SK-N-SH (cell line): ENCODE results near the gene F8. TPM values are rescaled to one million over a fixed set of nuclear protein-coding genes. Genes with fewer than 3 reads are reported as not detected.
"Not testable (repeated sequence)": the region's sequence is repeated elsewhere in the genome, so short reads cannot be mapped to it uniquely, and the experiment has no call there.

Source experiments
- CTCF ChIA-PET: fragments of 300-600, 350-600 bp; formaldehyde crosslinking; extraction: SDS; loops from one replicate; lab custom pipeline; 2021; lab: Yijun Ruan, JAX
- POLR2A ChIA-PET: fragments of 350-600 bp; sonication (Branson Sonifier 250); formaldehyde crosslinking; extraction: SDS; loops from one replicate; lab custom pipeline; 2020; ENCODE audit warnings: antibody characterized with exemption, inconsistent platforms; lab: Yijun Ruan, JAX
- DNase-seq: peaks from one replicate; pipeline ENCODE4 v3.0.0; 2012
- H2AFZ ChIP-seq: fragments of 200-600 bp; sonication (generic); 2 replicates; pipeline ENCODE4 v1.8.1; 2016; ENCODE audit warnings: antibody characterized with exemption, mild to moderate bottlenecking, low read depth
- H3F3A ChIP-seq: fragments of 200-600 bp; sonication (generic); replicated peaks from 2 replicates; pipeline ENCODE3; 2016; ENCODE audit warnings: antibody characterized with exemption, mild to moderate bottlenecking; ENCODE audit not compliant: insufficient read depth
- H3K27ac ChIP-seq, 2 experiments: fragments of 200-500 bp in 1 of 2; fragments of 200-600 bp in 1 of 2; sonication (Bioruptor generic) in 1 of 2; sonication (generic), shearing (Covaris generic) in 1 of 2; 2 replicates each; pipeline versions ENCODE4 v1.5.1 to v1.6.1; 2014 to 2016; ENCODE audit warnings: low read depth in 2 of 2, inconsistent platforms in 1 of 2, low read length in 1 of 2, mild to moderate bottlenecking in 1 of 2, mixed read lengths in 1 of 2
- H3K27me3 ChIP-seq: fragments of 200-600 bp; sonication (generic), shearing (Covaris generic); 2 replicates; pipeline ENCODE4 v1.6.1; 2016; ENCODE audit warnings: mixed run types; ENCODE audit not compliant: insufficient read depth
- H3K36me3 ChIP-seq, 2 experiments: fragments of 200-500 bp in 1 of 2; fragments of 200-600 bp in 1 of 2; sonication (Bioruptor generic) in 1 of 2; sonication (generic) in 1 of 2; replicated peaks in 1 of 2; 2 replicates each; pipeline versions ENCODE3 to v1.5.1; 2014 to 2016; ENCODE audit warnings: low read length in 1 of 2, mild to moderate bottlenecking in 1 of 2; ENCODE audit not compliant: insufficient read depth in 2 of 2, control insufficient read depth in 1 of 2
- H3K4me1 ChIP-seq, 2 experiments: fragments of 200-500 bp in 1 of 2; fragments of 200-600 bp in 1 of 2; sonication (Bioruptor generic) in 1 of 2; sonication (generic), shearing (Covaris generic) in 1 of 2; 2 replicates each; pipeline versions ENCODE4 v1.5.1 to v1.6.1; 2014 to 2016; ENCODE audit warnings: low read depth in 1 of 2, low read length in 1 of 2, mixed run types in 1 of 2; ENCODE audit not compliant: insufficient read depth in 2 of 2, control insufficient read depth in 1 of 2
- H3K4me2 ChIP-seq: fragments of 200-600 bp; sonication (generic), shearing (Covaris generic); 2 replicates; pipeline ENCODE4 v1.6.1; 2017; ENCODE audit warnings: mixed run types
- H3K4me3 ChIP-seq, 2 experiments: fragments of 200-500 bp in 1 of 2; fragments of 200-600 bp in 1 of 2; sonication (Bioruptor generic) in 1 of 2; sonication (generic), shearing (Covaris generic) in 1 of 2; 2 replicates each; pipeline versions ENCODE4 v1.5.1 to v1.8.1; 2014 to 2016; ENCODE audit warnings: low read depth in 2 of 2, inconsistent platforms in 1 of 2, low read length in 1 of 2, mild to moderate bottlenecking in 1 of 2, mixed read lengths in 1 of 2, moderate library complexity in 1 of 2
- H3K79me2 ChIP-seq: fragments of 200-600 bp; sonication (generic); 2 replicates; pipeline ENCODE4 v1.8.1; 2017; ENCODE audit warnings: mild to moderate bottlenecking; ENCODE audit not compliant: insufficient read depth
- H3K9ac ChIP-seq: fragments of 200-600 bp; sonication (generic); 2 replicates; pipeline ENCODE4 v1.6.1; 2017; ENCODE audit warnings: mixed run types
- H3K9me2 ChIP-seq: fragments of 200-600 bp; sonication (generic); 2 replicates; pipeline ENCODE4 v1.6.1; 2017; ENCODE audit warnings: mixed run types
- H3K9me3 ChIP-seq: fragments of 200-600 bp; sonication (generic); 2 replicates; pipeline ENCODE4 v1.6.1; 2017; ENCODE audit warnings: mixed run types, mild to moderate bottlenecking, moderate library complexity
- H4K20me1 ChIP-seq: fragments of 200-600 bp; sonication (generic); 2 replicates; pipeline ENCODE4 v1.6.1; 2017; ENCODE audit warnings: mild to moderate bottlenecking, mixed run types; ENCODE audit not compliant: insufficient read depth
- CTCF ChIP-seq: fragments of 200-600 bp; sonication (generic); IDR thresholded peaks from 2 replicates; pipeline ENCODE4 v1.6.1; 2017; ENCODE audit warnings: antibody characterized with exemption, mild to moderate bottlenecking, moderate library complexity
- ELF1 ChIP-seq: IDR thresholded peaks from 2 replicates; pipeline ENCODE4 v1.4.0; 2012
- GATA2 ChIP-seq: sonication (generic); formaldehyde crosslinking; IDR thresholded peaks from 2 replicates; pipeline ENCODE4 v1.5.0; 2020; ENCODE audit warnings: mild to moderate bottlenecking, missing genetic modification reagents
- MEF2A ChIP-seq: IDR thresholded peaks from 2 replicates; pipeline ENCODE4 v1.4.0; 2012; ENCODE audit warnings: low read depth, borderline replicate concordance
- NRF1 ChIP-seq: IDR thresholded peaks from 2 replicates; pipeline ENCODE4 v1.6.1; 2012; ENCODE audit warnings: low read depth, mild to moderate bottlenecking, low read length
- RCOR1 ChIP-seq: fragments of 150-350 bp; IDR thresholded peaks from 2 replicates; pipeline ENCODE4 v1.6.1; 2017; ENCODE audit warnings: antibody characterized with exemption, low read length
- RFX5 ChIP-seq: IDR thresholded peaks from 2 replicates; pipeline ENCODE4 v1.6.1; 2012; ENCODE audit warnings: mild to moderate bottlenecking, improper control_type of control experiment, low read length
- USF1 ChIP-seq: IDR thresholded peaks from 2 replicates; pipeline ENCODE4 v1.4.0; 2012; ENCODE audit warnings: low read depth, borderline replicate concordance
- USF2 ChIP-seq: fragments of 150-350 bp; IDR thresholded peaks from 2 replicates; pipeline ENCODE4 v1.6.1; 2017; ENCODE audit warnings: antibody characterized with exemption, low read length, low read depth, borderline replicate concordance
- WGBS: methylation state at CpG from one replicate; pipeline ENCODE4 v1.1.6; 2017; ENCODE audit warnings: low lambda C conversion rate; 5-methylcytosine and 5-hydroxymethylcytosine counted together
- polyA plus RNA-seq, 3 experiments: library from polyadenylated mRNA; depleted of rRNA; stranded (reverse); fragments of >200 nt; gene quantifications; 2 replicates each; pipeline ENCODE4 v1.2.3, GENCODE V29; 2012

F8 gene
- polyA plus RNA-seq, 1 of the 3 experiments (the other 2 are of a cell fraction), result 2.5 TPM

- no peaks in the 10 kb centered on the region for H3K27me3 ChIP-seq
- ChIA-PET CTCF (no interaction called here), POLR2A (no interaction called here)
- no peak overlapping the region for H3K4me2 ChIP-seq
- H3K4me1 ChIP-seq, result peaks cover 0 to 4% of the 10 kb centered on the region in 2 experiments; a peak in 1 of 4 replicates
- H3K9me3 ChIP-seq, result no peaks in the 10 kb centered on the region
- DNase-seq, result peak; percentile 27
- WGBS, result 18% methylated on average over 1 of the region's 1 CpG
- no peaks in the 10 kb centered on the region for H3K9me2 ChIP-seq
- TF ChIP-seq RCOR1 (peak; percentile 62; the same call in 1 of the 2 replicates), RFX5 (no peak), GATA2 (CRISPR knock-in tag) (peak; percentile 51; the same call in 1 of the 2 replicates)
- H4K20me1 ChIP-seq, result no peaks in the 10 kb centered on the region
- no peak overlapping the region for H3K4me3 ChIP-seq
- no peaks in the 10 kb centered on the region for H3F3A ChIP-seq
- H3K36me3 ChIP-seq, result no peaks in the 10 kb centered on the region
- H3K79me2 ChIP-seq, result no peaks in the 10 kb centered on the region
- no peak overlapping the region for H3K27ac ChIP-seq
- no peak overlapping the region for H2AFZ ChIP-seq
- no peak overlapping the region for H3K9ac ChIP-seq
Observed at GRCh38 chrX:154892296-154892695, 130.2 kb downstream of the F8 start.

GRCh38 chrX:154890990-154891639 lies 131.4 kb downstream of the F8 start:
- Histone ChIP-seq H3K27me3 (no peaks in the 10 kb centered on the region), H3F3A (no peaks in the 10 kb centered on the region), H2AFZ (no peak overlapping the region), H3K4me2 (no peak overlapping the region), H3K4me1 (peaks cover 0 to 4% of the 10 kb centered on the region in 2 experiments; a peak in 1 of 4 replicates), H3K4me3 (no peak overlapping the region), H3K9me3 (no peaks in the 10 kb centered on the region), H3K36me3 (no peaks in the 10 kb centered on the region), H3K27ac (no peak overlapping the region), H4K20me1 (no peaks in the 10 kb centered on the region), H3K79me2 (no peaks in the 10 kb centered on the region), H3K9ac (no peak overlapping the region), H3K9me2 (no peaks in the 10 kb centered on the region)
- DNase-seq, result no peak
- WGBS, result 50% methylated on average over 1 of the region's 1 CpG
- POLR2A ChIA-PET, result interaction anchor here (0.5 kb wide), 1 partner anchor 302 kb away, joined by 3 read pairs; no protein-coding TSS in a partner anchor
- TF ChIP-seq USF2, result no peak
- no peak for TF ChIP-seq CTCF
- no peak for TF ChIP-seq ELF1
- TF ChIP-seq USF1, result no peak
- TF ChIP-seq MEF2A, result no peak
- TF ChIP-seq NRF1, result no peak
- CTCF ChIA-PET, result interaction anchor here (0.9 kb wide), 1 partner anchor 27 kb away, joined by 4 read pairs; no protein-coding TSS in a partner anchor

- CTCF ChIA-PET, H3K27ac ChIP-seq, H2AFZ ChIP-seq, POLR2A ChIA-PET, H3K4me3 ChIP-seq, DNase-seq, H3K9me3 ChIP-seq, H4K20me1 ChIP-seq, H3K79me2 ChIP-seq, H3K27me3 ChIP-seq, H3F3A ChIP-seq, H3K9ac ChIP-seq, H3K9me2 ChIP-seq, H3K4me2 ChIP-seq, H3K36me3 ChIP-seq, H3K4me1 ChIP-seq: not testable (repeated sequence)
- WGBS, result no CpG with 5 or more reads among the region's 62 CpGs
Observed at GRCh38 chrX:154886789-154887221, 135.7 kb downstream of the F8 start.

GRCh38 chrX:154886069-154886788 lies 136.3 kb downstream of the F8 start, which contains the start of gene F8A1:
Gene F8A1, plus strand, starts transcription at chrX:154886355. Its CDS starts 20 bp downstream, at chrX:154886375.
- H3K36me3 ChIP-seq, H3K27ac ChIP-seq, H3K79me2 ChIP-seq, H3K27me3 ChIP-seq, H3F3A ChIP-seq, DNase-seq, H3K4me1 ChIP-seq, H2AFZ ChIP-seq, H4K20me1 ChIP-seq, H3K4me3 ChIP-seq, H3K9ac ChIP-seq, H3K9me3 ChIP-seq, CTCF ChIA-PET, POLR2A ChIA-PET, H3K9me2 ChIP-seq: not testable (repeated sequence)
- no CpG with 5 or more reads among the region's 91 CpGs for WGBS
- 0 out of 2 replicates have a peak within 1 kb of the TSS, but pooled peaks have one; percentile 41 for H3K4me2 ChIP-seq
